GM12801 (cell line): Measurements from ENCODE around the gene ACACA.

ENCODE experiments used
- CTCF ChIP-seq: IDR thresholded peaks from one replicate; pipeline ENCODE4 v1.5.1; 2011; ENCODE audit warnings: control low read depth; ENCODE audit not compliant: insufficient read length; ENCODE audit errors: extremely low read depth

ACACA gene

GRCh38 chr17:37162800-37163199 lies 243.8 kb downstream of the ACACA start:
- no peak for TF ChIP-seq CTCF

- TF ChIP-seq CTCF, result no peak
These were observed 245.7 kb downstream of the ACACA start for GRCh38 chr17:37160944-37161343.

GRCh38 chr17:37158290-37158689 lies 248.3 kb downstream of the ACACA start:
- no peak for TF ChIP-seq CTCF

- TF ChIP-seq CTCF, result no peak
These were observed 258.5 kb downstream of the ACACA start for GRCh38 chr17:37148156-37148555.

- no peak for TF ChIP-seq CTCF
These were observed 259.3 kb downstream of the ACACA start for GRCh38 chr17:37147301-37147812.

- no peak for TF ChIP-seq CTCF
These were observed 260.3 kb downstream of the ACACA start for GRCh38 chr17:37146086-37147064.

GRCh38 chr17:37144075-37144701 lies 262.4 kb downstream of the ACACA start:
- no peak for TF ChIP-seq CTCF
